ENCODE results near the gene GGN.

GGN gene

DNA sequence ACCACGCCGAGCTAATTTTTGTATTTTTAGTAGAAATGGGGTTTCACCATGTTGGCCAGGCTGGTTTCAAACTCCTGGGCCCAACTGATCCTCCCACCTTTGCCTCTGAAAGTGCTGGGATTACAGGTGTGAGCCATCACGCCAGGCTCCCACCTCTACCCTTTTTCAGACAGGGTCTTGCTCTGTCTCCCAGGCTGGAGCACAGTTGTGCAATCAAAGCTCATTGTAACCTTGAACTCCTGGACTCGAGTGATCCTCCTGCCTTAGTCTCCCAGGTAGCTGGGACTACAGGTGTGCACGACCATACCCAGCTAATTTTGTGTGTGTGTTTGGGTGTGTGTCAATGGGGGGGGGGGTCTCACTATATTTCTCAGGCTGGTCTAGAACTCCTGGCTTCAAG is 36.4 kb upstream of the GGN start:
- Histone ChIP-seq H3K4me3 (no peak overlapping the region), H3K4me1 (no peaks in the 10 kb centered on the region), H3K9me3 (no peaks in the 10 kb centered on the region), H3K27ac (no peak overlapping the region), H3K27me3 (peaks cover 0 to 59% of the 10 kb centered on the region in 2 donors), H3K36me3 (no peaks in the 10 kb centered on the region)
- TF ChIP-seq, protein P1, sequence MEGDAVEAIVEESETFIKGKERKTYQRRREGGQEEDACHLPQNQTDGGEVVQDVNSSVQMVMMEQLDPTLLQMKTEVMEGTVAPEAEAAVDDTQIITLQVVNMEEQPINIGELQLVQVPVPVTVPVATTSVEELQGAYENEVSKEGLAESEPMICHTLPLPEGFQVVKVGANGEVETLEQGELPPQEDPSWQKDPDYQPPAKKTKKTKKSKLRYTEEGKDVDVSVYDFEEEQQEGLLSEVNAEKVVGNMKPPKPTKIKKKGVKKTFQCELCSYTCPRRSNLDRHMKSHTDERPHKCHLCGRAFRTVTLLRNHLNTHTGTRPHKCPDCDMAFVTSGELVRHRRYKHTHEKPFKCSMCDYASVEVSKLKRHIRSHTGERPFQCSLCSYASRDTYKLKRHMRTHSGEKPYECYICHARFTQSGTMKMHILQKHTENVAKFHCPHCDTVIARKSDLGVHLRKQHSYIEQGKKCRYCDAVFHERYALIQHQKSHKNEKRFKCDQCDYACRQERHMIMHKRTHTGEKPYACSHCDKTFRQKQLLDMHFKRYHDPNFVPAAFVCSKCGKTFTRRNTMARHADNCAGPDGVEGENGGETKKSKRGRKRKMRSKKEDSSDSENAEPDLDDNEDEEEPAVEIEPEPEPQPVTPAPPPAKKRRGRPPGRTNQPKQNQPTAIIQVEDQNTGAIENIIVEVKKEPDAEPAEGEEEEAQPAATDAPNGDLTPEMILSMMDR (IDR thresholded peaks at IDR 0.05) = no peak
- intact Hi-C loops (cut with DNase I; ENCODE audit: low total_unique reads) = no loop called here
- DNase-seq = no peak

DNA sequence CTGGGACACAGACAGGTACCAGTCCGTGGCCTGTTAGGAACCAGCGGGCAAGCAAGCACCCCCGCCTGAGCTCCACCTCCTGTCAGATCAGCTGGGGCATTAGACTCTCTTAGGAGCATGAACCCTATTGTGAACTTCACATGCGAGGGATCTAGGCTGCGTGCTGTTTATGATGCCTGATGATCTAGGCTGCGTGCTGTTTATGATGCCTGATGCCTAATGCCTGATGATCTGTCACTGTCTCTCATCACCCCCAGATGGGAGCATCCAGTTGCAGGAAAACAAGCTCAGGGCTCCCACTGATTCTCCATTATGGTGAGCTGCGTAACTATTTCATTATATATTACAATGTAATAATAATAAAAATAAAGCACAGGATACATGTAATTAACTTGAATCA is 34.6 kb upstream of the GGN start:
- peaks cover 0 to 69% of the 10 kb centered on the region in 2 donors for H3K27me3 ChIP-seq
- H3K27ac ChIP-seq = no peak overlapping the region
- no peaks in the 10 kb centered on the region for H3K36me3 ChIP-seq
- intact Hi-C loops (cut with DNase I; ENCODE audit: low total_unique reads) = no loop called here
- no peaks in the 10 kb centered on the region for H3K9me3 ChIP-seq
- DNase-seq = no peak
- no peak overlapping the region for H3K4me3 ChIP-seq
- TF ChIP-seq, protein P1 (IDR thresholded peaks at IDR 0.05) = no peak
- peaks cover 0 to 10% (median 5%) of the 10 kb centered on the region in 4 donors for H3K4me1 ChIP-seq

DNA sequence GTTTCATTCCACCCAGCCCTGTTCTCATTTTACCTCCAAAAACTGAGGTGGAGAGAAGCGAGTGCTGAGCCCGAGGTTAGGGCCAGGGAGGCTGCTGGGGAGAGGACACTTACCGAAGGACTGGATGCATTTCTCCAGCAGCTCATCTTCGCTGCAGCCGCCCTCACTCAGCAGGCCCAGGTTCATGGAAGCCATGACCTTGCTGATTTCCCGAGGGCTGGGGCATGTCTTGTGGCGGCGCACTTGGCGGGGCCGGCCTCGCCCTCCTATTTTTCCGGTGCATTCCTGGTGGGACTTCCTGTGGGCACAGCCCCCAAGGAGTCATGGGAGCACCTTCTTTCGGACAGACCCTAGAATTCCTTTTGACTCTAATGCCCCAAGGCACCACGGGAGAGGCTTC is 34.0 kb upstream of the GGN start:
- intact Hi-C loops (cut with DNase I; ENCODE audit: low total_unique reads) = no loop called here
- Histone ChIP-seq H3K4me3 (no peak overlapping the region), H3K4me1 (peaks cover 0 to 10% (median 5%) of the 10 kb centered on the region in 4 donors), H3K27me3 (peaks cover 0 to 75% of the 10 kb centered on the region in 2 donors), H3K36me3 (no peaks in the 10 kb centered on the region), H3K27ac (no peak overlapping the region), H3K9me3 (no peaks in the 10 kb centered on the region)
- TF ChIP-seq, protein P1 (IDR thresholded peaks at IDR 0.05) = no peak
- no peak for DNase-seq

DNA sequence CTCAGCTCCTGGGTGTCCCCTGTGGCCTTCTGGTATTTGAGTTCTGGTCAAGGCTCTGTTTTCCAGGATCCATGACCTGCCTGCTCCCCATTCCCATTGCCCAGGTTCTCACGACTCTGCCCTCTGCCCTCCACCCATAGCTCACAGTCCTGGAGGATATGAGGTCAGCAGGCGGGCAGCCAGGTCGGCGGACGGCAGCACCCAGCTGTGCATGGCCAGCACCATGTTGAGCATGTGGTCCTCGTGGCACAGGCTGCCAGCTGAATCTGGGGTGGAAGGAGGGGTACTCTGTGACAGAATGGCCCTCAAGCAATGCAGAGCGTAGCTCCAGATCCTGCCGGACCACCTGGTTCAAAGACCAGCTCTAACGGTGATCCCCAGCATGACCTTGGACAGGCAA is 33.1 kb upstream of the GGN start:
- no peaks in the 10 kb centered on the region for H3K9me3 ChIP-seq
- DNase-seq = no peak
- H3K4me1 ChIP-seq = peaks cover 0 to 10% (median 5%) of the 10 kb centered on the region in 4 donors
- TF ChIP-seq, protein P1 (IDR thresholded peaks at IDR 0.05) = no peak
- H3K27me3 ChIP-seq = peaks cover 0 to 78% of the 10 kb centered on the region in 2 donors
- intact Hi-C loops (cut with DNase I; ENCODE audit: low total_unique reads) = no loop called here
- H3K36me3 ChIP-seq = no peaks in the 10 kb centered on the region
- no peak overlapping the region for H3K4me3 ChIP-seq
- no peak overlapping the region for H3K27ac ChIP-seq

DNA sequence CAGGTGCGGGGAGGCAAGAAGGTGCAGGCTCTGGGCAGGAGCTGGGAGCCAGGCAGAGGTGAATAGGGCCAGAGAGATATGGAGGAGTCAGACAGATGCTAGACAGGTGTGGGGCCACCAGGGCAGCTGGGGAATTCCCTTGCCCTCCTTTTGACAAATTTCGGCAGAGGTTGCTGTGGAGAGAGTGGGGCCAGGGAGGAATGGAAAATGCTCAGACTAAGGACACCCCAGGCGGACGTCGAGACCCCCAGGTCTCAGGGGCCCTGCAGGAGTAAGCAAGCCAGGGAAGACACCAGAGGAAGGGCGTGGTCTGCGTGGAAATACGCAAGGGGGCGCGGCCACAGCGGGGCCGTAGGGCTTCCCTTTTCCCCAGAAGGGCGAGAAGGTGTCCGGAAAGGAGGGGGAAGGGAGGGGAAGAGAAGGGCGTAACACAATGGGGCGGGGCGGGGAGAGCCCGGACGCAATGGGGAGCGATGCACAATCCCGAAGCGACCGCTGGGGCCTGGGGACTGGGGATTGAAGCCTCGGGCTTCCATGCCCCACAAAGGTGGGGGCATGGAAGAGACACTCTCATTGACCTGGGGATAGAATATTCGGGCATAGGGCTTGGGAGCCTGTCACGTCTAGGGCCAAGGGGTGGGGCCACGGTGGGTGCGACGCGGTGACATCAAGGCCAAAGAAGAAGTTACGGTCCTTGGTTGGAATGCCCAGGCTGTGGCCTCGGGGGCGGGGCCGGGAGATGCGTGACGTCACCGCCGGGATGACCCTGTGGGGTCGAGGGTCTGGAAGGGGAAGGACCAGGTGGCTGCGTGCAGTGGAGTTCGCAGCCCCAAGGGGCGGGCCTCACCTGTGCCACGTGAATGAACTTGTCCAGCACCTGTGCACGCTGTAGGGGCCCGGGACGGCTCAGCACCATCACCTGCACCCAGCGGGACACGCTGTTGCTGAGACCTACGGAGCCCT is 30.0 kb upstream of the GGN start:
- Histone ChIP-seq H3K27me3 (peaks cover 0 to 63% of the 10 kb centered on the region in 2 donors), H3K36me3 (no peaks in the 10 kb centered on the region), H3K9me3 (no peaks in the 10 kb centered on the region), H3K27ac (no peak overlapping the region), H3K4me3 (peak overlapping the region in 1 of 2 donors; percentile 21), H3K4me1 (peaks cover 0 to 10% (median 5%) of the 10 kb centered on the region in 4 donors)
- TF ChIP-seq, protein P1 (IDR thresholded peaks at IDR 0.05) = no peak
- peak in 1 of 2 donors; percentile 59 for DNase-seq
- intact Hi-C loops (cut with DNase I; ENCODE audit: low total_unique reads) = loop anchor here (10.0 kb wide), 1 partner anchor 87 kb away; no protein-coding TSS in a partner anchor
